ENCODE measurements around the gene SPACA6. TPM values are rescaled to one million over a fixed set of nuclear protein-coding genes. Genes with fewer than 3 reads are reported as not detected.

SPACA6 gene
- total and polyA plus RNA-seq, 10 of the 15 experiments (the other 5 are each of a cell fraction or from before 2014, with no cell fraction given) = 0.31 to 6.5 (median 1.7) TPM

GRCh38 chr19:51737389-51737788 is 44.3 kb downstream of the SPACA6 start:
- Histone ChIP-seq H4K20me1 (ENCODE audit: control insufficient read depth, insufficient read depth) (no peaks in the 10 kb centered on the region), H3K4me3 (no peak overlapping the region), H3K27ac (ENCODE audit: control insufficient read depth, insufficient read depth) (no peak overlapping the region), H3K27me3 (replicated peaks in 1 of 2; ENCODE audit: control insufficient read depth in 2 of 2, insufficient read depth in 2 of 2, low read length in 1 of 2) (no peaks in the 10 kb centered on the region), H3K4me1 (ENCODE audit: control insufficient read depth, insufficient read depth, low read length) (no peaks in the 10 kb centered on the region), H3K4me2 (ENCODE audit: control insufficient read depth, insufficient read depth) (no peak overlapping the region), H3K9me3 (replicated peaks; ENCODE audit: control insufficient read depth, insufficient read depth, low read length) (no peaks in the 10 kb centered on the region; the same call in 2 of the 3 replicates), H2AFZ (ENCODE audit: control insufficient read depth, low read depth, low read length) (no peak overlapping the region), H3K9ac (ENCODE audit: control insufficient read depth, insufficient read depth, low read length) (no peak overlapping the region), H3K79me2 (ENCODE audit: control insufficient read depth, insufficient read depth, low read length) (no peaks in the 10 kb centered on the region), H3K36me3 (ENCODE audit: control insufficient read depth in 2 of 2, insufficient read depth in 2 of 2, low read length in 1 of 2) (no peaks in the 10 kb centered on the region)
- ChIA-PET POLR2A (no interaction called here), RAD21 (ENCODE audit: unreplicated experiment) (no interaction called here), CTCF (interaction anchor here (1.4 kb wide), 1 partner anchor 132 kb away, joined by 3 read pairs; no protein-coding TSS in a partner anchor), SMC1A (ENCODE audit: uncharacterized antibody, unreplicated experiment) (no interaction called here)
- DNase-seq (ENCODE audit: low read depth, low spot score) (no peak), FAIRE-seq (no peak), ATAC-seq (no peak)
- BruUV-seq (replicated peaks) = no TSS peak
- in situ Hi-C loops (cut with MboI) = no loop called here
- intact Hi-C loops (cut with micrococcal nuclease; ENCODE audit: unreplicated experiment) = no loop called here
- 49% methylated on average over 3 of the region's 3 CpGs for WGBS (ENCODE audit: insufficient coverage, insufficient replicate concordance, low lambda C conversion rate, missing lambda C conversion rate)
- TF ChIP-seq DPF2 (IDR thresholded peaks at IDR 0.05) (no peak), PBX3 (IDR thresholded peaks at IDR 0.05; ENCODE audit: insufficient replicate concordance, low read depth, low read length) (no peak), POU2F2 (IDR thresholded peaks at IDR 0.05; ENCODE audit: borderline replicate concordance, low read depth, low read length) (no peak), IKZF1 (conservative IDR thresholded peaks at IDR 0.05) (no peak), MEF2A (IDR thresholded peaks at IDR 0.05; ENCODE audit: insufficient read depth, low read depth, low read length) (no peak), IRF3 (IDR thresholded peaks at IDR 0.05) (no peak), EED (IDR thresholded peaks at IDR 0.05; ENCODE audit: low read depth) (no peak), ZBTB4 (CRISPR knock-in tag; IDR thresholded peaks at IDR 0.05) (no peak), GATAD2B (conservative IDR thresholded peaks at IDR 0.05; ENCODE audit: low read depth) (no peak), YBX1 (IDR thresholded peaks at IDR 0.05) (no peak), FOXM1 (IDR thresholded peaks at IDR 0.05; ENCODE audit: low read depth, low read length) (no peak), PML (IDR thresholded peaks at IDR 0.05; ENCODE audit: low read length) (no peak), RB1 (IDR thresholded peaks at IDR 0.05; ENCODE audit: borderline replicate concordance) (no peak), JUND (IDR thresholded peaks at IDR 0.05; ENCODE audit: low read depth, low read length) (no peak), RAD51 (IDR thresholded peaks at IDR 0.05) (no peak), SUPT20H (IDR thresholded peaks at IDR 0.05; ENCODE audit: borderline replicate concordance, control insufficient read depth, low read depth, low read length) (no peak), WRNIP1 (IDR thresholded peaks at IDR 0.05; ENCODE audit: borderline replicate concordance, low read depth, low read length) (no peak), NRF1 (conservative IDR thresholded peaks at IDR 0.05; ENCODE audit: low read depth, low read length) (no peak)

Measured in GM12878 (cell line).